ENCODE results near the gene TRAF3. TPM values are rescaled to one million over a fixed set of nuclear protein-coding genes. Genes with fewer than 3 reads are reported as not detected.
"Not testable (repeated sequence)": the region's sequence is repeated elsewhere in the genome, so short reads cannot be mapped to it uniquely, and the experiment has no call there.

Gene TRAF3
- total RNA-seq, 6 experiments from 2014 or later: 19.9 to 28.8 (median 22.6) TPM

DNA sequence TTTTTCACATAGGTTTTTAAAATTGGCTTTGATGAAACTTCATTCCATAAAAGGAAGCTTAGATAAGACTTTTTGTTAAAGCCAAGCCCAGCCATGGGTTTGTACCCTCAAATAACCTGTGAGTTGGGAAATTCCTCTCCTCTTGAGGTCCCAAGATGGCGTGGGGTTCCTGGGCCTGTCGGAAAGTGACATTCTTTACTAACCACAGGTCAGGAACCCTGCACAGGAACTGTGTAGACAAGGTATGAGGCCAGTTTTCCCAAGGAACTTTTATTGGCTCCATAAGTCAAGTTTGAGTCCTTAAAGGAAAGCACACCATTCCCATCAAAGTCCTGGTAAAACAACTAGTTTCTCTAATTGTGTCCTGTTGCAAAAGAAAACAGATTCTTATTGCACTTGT lies 80.2 kb downstream of the TRAF3 start:
- no peak for DNase-seq
- Mint-ChIP-seq H3K4me1 (ENCODE audit: low read depth) (peaks cover 6% of the 10 kb centered on the region; the same call in 1 of the 2 replicates), H3K27me3 (ENCODE audit: insufficient read depth) (no peaks in the 10 kb centered on the region), H3K9me3 (peaks cover 2% of the 10 kb centered on the region; the same call in 1 of the 2 replicates), H3K27ac (no peak overlapping the region), H3K36me3 (ENCODE audit: low read depth) (peaks cover 26% of the 10 kb centered on the region), H3K4me3 (no peak overlapping the region)
- TF ChIP-seq, protein P1, sequence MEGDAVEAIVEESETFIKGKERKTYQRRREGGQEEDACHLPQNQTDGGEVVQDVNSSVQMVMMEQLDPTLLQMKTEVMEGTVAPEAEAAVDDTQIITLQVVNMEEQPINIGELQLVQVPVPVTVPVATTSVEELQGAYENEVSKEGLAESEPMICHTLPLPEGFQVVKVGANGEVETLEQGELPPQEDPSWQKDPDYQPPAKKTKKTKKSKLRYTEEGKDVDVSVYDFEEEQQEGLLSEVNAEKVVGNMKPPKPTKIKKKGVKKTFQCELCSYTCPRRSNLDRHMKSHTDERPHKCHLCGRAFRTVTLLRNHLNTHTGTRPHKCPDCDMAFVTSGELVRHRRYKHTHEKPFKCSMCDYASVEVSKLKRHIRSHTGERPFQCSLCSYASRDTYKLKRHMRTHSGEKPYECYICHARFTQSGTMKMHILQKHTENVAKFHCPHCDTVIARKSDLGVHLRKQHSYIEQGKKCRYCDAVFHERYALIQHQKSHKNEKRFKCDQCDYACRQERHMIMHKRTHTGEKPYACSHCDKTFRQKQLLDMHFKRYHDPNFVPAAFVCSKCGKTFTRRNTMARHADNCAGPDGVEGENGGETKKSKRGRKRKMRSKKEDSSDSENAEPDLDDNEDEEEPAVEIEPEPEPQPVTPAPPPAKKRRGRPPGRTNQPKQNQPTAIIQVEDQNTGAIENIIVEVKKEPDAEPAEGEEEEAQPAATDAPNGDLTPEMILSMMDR (IDR thresholded peaks at IDR 0.05): no peak

DNA sequence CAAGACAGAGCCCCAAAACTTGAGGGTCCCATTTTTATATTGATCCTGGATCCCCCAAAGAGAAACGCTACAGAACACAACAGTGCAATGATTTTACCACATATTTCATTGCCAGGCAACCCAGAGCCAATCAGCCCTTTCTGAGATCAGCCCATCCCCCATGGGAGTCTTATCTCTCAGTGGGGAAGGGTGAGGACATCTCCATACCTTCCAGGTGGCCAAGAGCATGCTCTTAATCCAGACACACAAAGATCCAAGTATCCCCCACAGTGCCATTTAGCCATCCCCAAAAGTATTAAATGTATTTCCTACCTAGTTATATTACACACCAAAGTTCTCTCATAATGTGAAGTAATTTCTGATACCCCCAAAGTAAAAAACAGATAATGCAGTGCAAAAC lies 82.7 kb downstream of the TRAF3 start:
- DNase-seq: no peak
- Mint-ChIP-seq H3K4me3 (no peak overlapping the region), H3K27ac (no peak overlapping the region), H3K4me1 (ENCODE audit: low read depth) (peaks cover 6% of the 10 kb centered on the region; the same call in 1 of the 2 replicates), H3K36me3 (ENCODE audit: low read depth) (peaks cover 21% of the 10 kb centered on the region), H3K9me3 (peaks cover 6% of the 10 kb centered on the region; the same call in 1 of the 2 replicates), H3K27me3 (ENCODE audit: insufficient read depth) (no peaks in the 10 kb centered on the region)
- TF ChIP-seq, protein P1 (IDR thresholded peaks at IDR 0.05): no peak

DNA sequence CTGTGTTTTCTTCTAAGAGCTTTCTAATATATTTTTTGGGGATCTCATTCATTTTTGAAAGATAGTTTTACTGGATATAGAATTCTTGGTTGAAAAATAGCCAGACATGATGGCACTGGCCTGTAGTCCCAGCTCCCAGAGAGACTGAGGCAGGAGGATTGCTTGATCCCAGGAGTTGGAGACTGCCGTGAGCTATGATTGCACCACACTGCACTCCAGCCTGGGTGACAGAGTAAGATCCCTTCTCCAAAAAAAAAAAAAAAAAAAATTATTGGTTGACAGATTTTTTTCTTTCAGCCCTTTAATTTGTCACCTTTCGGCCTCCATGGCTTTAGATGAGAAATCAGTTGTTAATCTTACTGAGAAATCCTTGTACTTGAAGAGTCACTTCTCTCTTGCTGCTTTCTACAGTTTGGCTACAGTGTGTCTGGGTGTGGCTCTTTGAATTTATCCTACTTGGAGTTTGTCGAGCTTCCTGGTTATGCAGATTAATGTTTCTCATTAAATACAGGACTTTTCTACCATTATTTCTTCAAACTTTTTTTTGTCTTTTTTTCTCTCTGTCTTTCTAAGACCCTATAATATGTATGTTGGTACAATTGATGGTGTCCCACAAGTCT lies 85.0 kb downstream of the TRAF3 start:
- H3K27me3 Mint-ChIP-seq (ENCODE audit: insufficient read depth): no peaks in the 10 kb centered on the region; the same call in 1 of the 2 replicates
- no peak overlapping the region for H3K4me3 Mint-ChIP-seq
- TF ChIP-seq, protein P1 (IDR thresholded peaks at IDR 0.05): no peak
- H3K36me3 Mint-ChIP-seq (ENCODE audit: low read depth): peaks cover 18% of the 10 kb centered on the region
- peaks cover 2% of the 10 kb centered on the region; the same call in 1 of the 2 replicates for H3K4me1 Mint-ChIP-seq (ENCODE audit: low read depth)
- H3K9me3 Mint-ChIP-seq: peaks cover 6% of the 10 kb centered on the region; the same call in 1 of the 2 replicates
- DNase-seq: no peak
- H3K27ac Mint-ChIP-seq: no peak overlapping the region

DNA sequence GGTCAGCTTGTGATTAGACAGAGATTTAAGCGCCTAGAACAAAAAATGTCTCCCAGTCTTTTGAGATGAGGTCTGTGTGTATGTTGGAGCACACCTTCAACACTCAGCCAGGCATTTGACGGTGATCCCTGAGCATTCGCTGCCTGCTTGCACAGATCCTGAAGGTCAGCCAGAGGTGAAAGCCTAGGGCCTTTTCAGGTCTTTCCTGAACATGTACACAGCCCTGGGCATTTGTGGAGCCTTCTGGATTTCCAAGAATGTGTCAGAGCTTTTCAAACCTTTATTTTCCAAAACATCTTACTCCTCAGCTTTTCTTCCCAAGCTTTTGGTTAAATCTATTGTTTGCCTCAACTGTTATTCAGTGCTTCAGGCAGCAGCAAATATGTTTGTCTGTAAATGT lies 86.1 kb downstream of the TRAF3 start:
- H3K4me1 Mint-ChIP-seq (ENCODE audit: low read depth): no peaks in the 10 kb centered on the region
- H3K36me3 Mint-ChIP-seq (ENCODE audit: low read depth): peaks cover 15% of the 10 kb centered on the region
- H3K4me3 Mint-ChIP-seq: no peak overlapping the region
- H3K27ac Mint-ChIP-seq: no peak overlapping the region
- no peaks in the 10 kb centered on the region; the same call in 1 of the 2 replicates for H3K27me3 Mint-ChIP-seq (ENCODE audit: insufficient read depth)
- TF ChIP-seq, protein P1 (IDR thresholded peaks at IDR 0.05): no peak
- DNase-seq: no peak
- peaks cover 6% of the 10 kb centered on the region; the same call in 1 of the 2 replicates for H3K9me3 Mint-ChIP-seq

DNA sequence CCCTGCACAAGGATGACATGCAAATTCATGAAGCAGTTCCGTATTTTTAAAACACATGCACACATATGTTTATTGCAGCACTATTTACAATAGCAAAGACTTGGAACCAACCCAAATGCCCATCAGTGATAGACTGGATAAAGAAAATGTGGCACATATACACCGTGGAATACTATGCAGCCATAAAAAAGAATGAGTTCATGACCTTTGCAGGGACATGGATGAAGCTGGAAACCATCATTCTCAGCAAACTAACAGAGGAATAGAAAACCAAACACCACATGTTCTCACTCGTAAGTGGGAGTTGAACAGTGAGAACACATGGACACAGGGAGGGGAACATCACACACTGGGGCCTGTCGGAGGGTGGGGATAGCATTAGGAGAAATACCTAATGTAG lies 88.7 kb downstream of the TRAF3 start:
- DNase-seq; H3K4me3 Mint-ChIP-seq; H3K27ac Mint-ChIP-seq; H3K9me3 Mint-ChIP-seq; H3K4me1 Mint-ChIP-seq (ENCODE audit: low read depth); H3K27me3 Mint-ChIP-seq (ENCODE audit: insufficient read depth): not testable (repeated sequence)
- H3K36me3 Mint-ChIP-seq (ENCODE audit: low read depth): peaks cover 21% of the 10 kb centered on the region

DNA sequence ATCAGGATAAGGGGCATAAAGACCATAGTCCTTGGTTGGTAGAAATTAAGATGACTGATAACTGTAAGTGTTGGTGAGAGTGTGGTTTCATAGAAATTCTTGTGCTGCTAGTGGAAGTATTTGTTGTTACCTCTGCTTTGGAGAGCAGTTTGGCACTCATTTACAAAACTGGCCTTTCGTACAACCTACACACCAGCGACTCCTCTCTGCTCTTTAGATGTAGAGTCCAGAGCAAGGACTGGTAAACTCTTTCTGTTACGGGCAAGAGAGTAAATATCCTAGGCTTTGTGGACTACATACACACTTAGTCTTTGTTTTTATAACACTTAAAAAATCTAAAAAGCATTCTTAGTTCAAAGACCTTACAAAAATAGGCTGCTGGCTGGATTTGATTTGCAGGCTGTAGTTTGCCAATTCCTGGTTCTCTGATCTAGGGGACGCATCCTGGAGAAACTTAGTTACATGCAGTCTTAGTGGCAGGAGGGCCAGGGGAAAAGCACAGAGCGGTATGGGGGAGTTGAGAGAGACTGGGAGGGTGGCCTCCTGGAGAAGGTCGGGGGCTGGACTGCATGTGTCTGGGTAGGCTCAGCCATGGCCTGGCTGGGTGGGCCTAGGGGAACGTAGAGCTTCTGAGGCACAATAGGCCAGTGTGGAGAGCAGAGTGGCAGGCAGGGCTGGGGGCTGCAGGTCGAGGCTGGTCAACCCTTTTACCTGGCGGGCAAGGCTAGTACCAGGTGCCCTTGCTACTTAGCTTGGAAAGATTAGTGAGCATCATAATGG lies 89.9 kb downstream of the TRAF3 start:
- TF ChIP-seq, protein P1 (IDR thresholded peaks at IDR 0.05): no peak
- DNase-seq: no peak
- H3K9me3 Mint-ChIP-seq: peaks cover 6% of the 10 kb centered on the region; the same call in 1 of the 2 replicates
- no peak overlapping the region for H3K4me3 Mint-ChIP-seq
- no peaks in the 10 kb centered on the region for H3K4me1 Mint-ChIP-seq (ENCODE audit: low read depth)
- H3K27me3 Mint-ChIP-seq (ENCODE audit: insufficient read depth): no peaks in the 10 kb centered on the region; the same call in 1 of the 2 replicates
- no peak overlapping the region for H3K27ac Mint-ChIP-seq
- peaks cover 12% of the 10 kb centered on the region for H3K36me3 Mint-ChIP-seq (ENCODE audit: low read depth)
